NCI-H2227 (cell line): Measurements from ENCODE around the gene OAS3.
"Not testable (repeated sequence)": the region's sequence is repeated elsewhere in the genome, so short reads cannot be mapped to it uniquely, and the experiment has no call there.

Source experiments
- DNase-seq: peaks from one replicate; lab custom pipeline; 2025; ENCODE audit not compliant: unreplicated experiment; lab: John Stamatoyannopoulos, UW

Gene OAS3

DNA sequence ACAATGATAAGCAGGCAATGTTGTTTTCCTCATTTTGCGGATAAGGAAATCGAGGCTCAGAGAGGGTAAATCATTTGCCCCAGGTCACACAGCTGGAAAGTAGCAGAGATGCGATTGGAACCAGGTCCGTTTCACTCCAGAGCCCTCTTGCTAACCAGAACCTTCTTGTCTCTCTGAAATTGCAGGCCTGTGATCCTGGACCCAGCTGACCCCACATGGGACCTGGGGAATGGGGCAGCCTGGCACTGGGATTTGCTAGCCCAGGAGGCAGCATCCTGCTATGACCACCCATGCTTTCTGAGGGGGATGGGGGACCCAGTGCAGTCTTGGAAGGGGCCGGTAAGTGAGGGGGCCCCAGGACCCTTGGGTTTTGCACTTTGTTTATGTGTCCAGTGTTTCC lies 9.5 kb downstream of the OAS3 start:
- DNase-seq, result no peak

DNA sequence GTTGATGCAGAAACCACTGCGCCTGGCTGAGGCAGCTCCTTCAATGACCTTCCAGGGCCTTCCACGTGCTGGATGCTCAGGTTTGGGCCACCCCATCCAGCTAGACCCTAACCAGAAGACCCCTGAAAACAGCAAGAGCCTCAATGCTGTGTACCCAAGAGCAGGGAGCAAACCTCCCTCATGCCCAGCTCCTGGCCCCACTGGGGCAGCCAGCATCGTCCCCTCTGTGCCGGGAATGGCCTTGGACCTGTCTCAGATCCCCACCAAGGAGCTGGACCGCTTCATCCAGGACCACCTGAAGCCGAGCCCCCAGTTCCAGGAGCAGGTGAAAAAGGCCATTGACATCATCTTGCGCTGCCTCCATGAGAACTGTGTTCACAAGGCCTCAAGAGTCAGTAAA lies 10.5 kb downstream of the OAS3 start:
- DNase-seq, result no peak

DNA sequence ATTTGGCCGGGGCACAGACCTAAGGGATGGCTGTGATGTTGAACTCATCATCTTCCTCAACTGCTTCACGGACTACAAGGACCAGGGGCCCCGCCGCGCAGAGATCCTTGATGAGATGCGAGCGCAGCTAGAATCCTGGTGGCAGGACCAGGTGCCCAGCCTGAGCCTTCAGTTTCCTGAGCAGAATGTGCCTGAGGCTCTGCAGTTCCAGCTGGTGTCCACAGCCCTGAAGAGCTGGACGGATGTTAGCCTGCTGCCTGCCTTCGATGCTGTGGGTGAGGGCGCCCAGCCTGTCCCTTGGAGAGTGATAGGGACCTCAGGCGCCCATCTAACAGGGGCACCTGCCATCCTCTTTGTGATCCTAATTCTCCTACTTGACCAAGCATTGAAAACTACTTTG lies 12.4 kb downstream of the OAS3 start:
- no peak for DNase-seq

DNA sequence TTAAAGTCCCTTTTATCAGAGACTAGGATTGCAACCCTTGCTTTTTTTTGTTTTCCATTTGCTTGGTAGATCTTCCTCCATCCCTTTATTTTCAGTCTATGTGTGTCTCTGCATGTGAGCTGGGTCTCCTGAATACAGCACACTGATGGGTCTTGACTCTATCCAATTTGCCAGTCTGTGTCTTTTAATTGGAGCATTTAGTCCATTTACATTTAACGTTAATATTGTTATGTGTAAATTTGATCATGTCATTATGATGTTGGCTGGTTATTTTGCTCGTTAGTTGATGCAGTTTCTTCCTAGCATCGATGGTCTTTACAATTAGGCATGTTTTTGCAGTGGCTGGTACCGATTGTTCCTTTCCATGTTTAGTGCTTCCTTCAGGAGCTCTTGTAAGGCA lies 18.9 kb downstream of the OAS3 start:
- DNase-seq, result not testable (repeated sequence)

DNA sequence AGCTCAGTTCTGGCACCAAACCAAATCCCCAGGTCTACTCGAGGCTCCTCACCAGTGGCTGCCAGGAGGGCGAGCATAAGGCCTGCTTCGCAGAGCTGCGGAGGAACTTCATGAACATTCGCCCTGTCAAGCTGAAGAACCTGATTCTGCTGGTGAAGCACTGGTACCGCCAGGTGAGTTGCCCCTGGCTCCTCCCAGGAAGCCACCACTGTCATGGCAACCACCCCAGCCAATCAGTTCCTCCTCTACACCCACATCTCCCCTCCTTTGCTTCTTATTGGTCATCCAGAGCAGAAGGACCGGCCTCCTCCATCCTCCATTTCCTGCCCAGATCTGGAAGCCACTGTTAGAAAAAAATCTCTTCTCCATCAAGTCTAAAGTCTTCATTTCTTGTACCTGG lies 22.8 kb downstream of the OAS3 start:
- DNase-seq, result no peak

DNA sequence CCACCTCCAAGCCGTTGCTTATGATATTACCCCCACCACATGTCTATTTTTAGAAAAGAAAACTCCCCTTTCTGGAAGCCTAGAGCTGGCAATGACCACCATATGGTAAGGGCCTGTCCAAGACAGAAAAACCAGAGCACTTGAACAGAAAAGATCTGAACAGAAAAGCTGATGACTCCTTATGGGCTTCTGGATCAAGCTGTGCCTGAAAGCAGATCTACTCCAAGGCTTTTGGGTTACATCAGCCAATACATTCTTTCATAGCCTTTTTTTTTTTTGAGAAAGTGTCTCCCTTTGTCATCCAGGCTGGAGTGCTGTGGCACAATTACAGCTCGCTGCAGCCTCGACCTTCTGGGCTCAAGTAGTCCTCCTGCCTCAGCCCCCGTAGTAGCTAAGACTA lies 23.3 kb downstream of the OAS3 start:
- DNase-seq, result no peak

DNA sequence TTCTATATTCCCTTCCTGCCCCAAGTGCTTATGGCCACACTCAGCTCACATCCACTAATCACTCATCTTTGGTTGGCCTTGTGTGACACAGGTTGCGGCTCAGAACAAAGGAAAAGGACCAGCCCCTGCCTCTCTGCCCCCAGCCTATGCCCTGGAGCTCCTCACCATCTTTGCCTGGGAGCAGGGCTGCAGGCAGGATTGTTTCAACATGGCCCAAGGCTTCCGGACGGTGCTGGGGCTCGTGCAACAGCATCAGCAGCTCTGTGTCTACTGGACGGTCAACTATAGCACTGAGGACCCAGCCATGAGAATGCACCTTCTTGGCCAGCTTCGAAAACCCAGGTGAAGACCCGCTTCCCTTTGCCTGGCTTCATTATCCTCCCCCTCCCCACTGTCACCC lies 24.3 kb downstream of the OAS3 start:
- DNase-seq, result no peak

DNA sequence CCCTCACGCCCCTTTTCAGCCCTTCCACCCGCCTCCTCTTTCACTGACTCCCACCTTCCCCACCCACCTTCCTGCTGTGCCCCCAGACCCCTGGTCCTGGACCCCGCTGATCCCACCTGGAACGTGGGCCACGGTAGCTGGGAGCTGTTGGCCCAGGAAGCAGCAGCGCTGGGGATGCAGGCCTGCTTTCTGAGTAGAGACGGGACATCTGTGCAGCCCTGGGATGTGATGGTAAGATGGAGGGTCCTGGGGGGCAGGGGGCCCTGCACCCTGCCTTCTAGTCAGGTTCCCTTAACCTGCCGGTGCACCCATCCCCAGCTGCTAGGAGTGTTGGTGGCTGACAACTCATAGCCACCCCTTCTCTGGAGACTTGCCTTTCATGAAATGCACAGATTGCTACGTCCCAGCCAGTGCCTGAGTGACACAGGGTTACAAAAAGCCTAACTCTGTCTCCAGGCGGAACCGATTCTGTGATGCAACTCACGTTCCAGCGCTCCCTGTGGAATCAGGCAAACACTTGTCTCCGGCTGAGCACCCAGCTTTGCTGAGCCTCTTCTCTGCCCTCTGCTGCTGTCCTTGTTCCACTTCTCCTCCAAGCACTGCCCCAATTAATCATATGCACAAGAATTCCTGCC lies 25.1 kb downstream of the OAS3 start:
- no peak for DNase-seq

DNA sequence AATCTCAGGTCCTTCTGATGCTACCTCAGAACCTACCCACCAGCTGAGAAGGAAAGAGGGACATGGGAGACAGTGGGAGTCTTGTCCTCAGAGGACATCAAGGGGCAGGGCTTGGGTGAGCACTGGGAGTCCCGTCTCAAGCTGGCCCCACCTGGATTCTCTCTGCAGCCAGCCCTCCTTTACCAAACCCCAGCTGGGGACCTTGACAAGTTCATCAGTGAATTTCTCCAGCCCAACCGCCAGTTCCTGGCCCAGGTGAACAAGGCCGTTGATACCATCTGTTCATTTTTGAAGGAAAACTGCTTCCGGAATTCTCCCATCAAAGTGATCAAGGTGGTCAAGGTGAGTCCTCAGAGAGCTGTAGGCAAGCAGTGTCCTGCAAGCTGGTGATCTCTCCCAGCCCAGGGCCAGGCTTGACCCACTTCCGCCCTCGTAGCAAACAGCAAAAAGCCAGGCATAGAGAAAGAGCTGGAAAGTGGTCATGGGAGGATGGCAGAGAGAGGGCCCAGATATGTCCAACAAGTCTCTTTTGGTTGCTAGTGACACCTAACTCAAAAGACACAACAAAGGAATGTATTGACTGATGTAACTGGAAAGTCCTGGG lies 25.9 kb downstream of the OAS3 start:
- no peak for DNase-seq

DNA sequence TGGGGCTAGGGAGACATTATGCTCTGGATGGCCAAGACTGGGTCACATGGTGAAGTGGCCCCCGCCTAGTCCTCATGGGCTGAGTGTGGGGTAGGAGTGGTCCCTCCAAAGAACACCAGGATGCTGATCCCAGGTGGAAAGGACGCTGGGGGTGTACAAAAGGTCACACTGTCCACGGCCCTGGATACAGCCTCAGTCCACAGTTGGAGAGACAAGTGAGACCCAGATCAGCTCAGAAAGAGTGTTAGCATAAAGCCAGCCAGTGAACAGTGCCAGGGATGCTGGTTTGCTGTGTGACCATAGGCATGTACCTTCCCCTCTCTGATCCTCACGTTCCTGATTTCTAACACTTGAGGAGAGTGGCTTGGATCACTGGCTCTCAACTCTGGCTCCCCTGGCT lies 26.6 kb downstream of the OAS3 start:
- DNase-seq, result no peak

DNA sequence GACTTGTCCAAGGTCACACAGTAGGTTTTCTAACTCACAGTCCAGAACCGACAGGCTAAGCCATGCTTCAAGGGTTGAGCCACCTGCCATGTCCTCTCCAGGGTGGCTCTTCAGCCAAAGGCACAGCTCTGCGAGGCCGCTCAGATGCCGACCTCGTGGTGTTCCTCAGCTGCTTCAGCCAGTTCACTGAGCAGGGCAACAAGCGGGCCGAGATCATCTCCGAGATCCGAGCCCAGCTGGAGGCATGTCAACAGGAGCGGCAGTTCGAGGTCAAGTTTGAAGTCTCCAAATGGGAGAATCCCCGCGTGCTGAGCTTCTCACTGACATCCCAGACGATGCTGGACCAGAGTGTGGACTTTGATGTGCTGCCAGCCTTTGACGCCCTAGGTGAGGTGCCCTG lies 27.4 kb downstream of the OAS3 start:
- no peak for DNase-seq

DNA sequence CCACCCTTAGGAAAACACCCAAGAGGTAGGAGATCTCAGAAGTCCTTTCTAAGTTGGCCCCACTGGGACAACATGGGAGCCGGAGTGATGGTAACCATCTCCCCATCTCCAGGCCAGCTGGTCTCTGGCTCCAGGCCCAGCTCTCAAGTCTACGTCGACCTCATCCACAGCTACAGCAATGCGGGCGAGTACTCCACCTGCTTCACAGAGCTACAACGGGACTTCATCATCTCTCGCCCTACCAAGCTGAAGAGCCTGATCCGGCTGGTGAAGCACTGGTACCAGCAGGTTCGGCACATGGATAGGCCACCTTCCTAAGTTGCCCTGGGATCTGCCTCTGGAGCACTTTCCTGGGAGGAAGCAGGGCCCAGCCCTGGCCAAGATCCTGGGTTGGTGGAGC lies 29.0 kb downstream of the OAS3 start:
- no peak for DNase-seq

DNA sequence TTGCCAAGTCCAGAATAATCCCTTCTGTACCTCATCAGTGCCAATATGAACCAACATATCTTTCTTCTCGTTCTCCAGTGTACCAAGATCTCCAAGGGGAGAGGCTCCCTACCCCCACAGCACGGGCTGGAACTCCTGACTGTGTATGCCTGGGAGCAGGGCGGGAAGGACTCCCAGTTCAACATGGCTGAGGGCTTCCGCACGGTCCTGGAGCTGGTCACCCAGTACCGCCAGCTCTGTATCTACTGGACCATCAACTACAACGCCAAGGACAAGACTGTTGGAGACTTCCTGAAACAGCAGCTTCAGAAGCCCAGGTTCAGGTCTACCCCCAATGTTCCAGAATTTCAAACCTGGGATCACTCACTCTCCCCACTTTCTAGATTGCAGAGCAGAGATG lies 29.6 kb downstream of the OAS3 start:
- DNase-seq, result no peak

DNA sequence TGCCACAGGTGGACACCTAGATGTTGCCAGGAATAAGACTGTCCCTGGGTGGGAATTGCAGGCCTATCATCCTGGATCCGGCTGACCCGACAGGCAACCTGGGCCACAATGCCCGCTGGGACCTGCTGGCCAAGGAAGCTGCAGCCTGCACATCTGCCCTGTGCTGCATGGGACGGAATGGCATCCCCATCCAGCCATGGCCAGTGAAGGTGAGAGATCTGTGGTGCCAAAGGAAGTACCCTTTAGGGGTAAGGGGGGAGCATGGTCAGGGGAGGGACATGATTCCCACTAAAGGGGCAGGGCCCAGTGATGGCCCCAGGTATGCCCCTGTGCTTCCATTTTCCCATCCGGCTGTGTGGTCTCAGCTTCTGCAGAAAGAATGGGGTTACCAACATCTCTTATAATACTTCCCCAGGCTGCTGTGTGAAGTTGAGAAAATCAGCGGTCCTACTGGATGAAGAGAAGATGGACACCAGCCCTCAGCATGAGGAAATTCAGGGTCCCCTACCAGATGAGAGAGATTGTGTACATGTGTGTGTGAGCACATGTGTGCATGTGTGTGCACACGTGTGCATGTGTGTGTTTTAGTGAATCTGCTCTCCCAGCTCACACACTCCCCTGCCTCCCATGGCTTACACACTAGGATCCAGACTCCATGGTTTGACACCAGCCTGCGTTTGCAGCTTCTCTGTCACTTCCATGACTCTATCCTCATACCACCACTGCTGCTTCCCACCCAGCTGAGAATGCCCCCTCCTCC lies 31.5 kb downstream of the OAS3 start:
- DNase-seq, result no peak

DNA sequence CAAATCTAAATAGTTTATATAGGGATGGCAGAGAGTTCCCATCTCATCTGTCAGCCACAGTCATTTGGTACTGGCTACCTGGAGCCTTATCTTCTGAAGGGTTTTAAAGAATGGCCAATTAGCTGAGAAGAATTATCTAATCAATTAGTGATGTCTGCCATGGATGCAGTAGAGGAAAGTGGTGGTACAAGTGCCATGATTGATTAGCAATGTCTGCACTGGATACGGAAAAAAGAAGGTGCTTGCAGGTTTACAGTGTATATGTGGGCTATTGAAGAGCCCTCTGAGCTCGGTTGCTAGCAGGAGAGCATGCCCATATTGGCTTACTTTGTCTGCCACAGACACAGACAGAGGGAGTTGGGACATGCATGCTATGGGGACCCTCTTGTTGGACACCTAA lies 32.1 kb downstream of the OAS3 start:
- DNase-seq, result no peak

DNA sequence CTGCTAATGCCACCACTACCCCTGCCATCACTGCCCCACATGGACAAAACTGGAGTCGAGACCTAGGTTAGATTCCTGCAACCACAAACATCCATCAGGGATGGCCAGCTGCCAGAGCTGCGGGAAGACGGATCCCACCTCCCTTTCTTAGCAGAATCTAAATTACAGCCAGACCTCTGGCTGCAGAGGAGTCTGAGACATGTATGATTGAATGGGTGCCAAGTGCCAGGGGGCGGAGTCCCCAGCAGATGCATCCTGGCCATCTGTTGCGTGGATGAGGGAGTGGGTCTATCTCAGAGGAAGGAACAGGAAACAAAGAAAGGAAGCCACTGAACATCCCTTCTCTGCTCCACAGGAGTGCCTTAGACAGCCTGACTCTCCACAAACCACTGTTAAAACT lies 33.0 kb downstream of the OAS3 start:
- DNase-seq, result peak; percentile 68

DNA sequence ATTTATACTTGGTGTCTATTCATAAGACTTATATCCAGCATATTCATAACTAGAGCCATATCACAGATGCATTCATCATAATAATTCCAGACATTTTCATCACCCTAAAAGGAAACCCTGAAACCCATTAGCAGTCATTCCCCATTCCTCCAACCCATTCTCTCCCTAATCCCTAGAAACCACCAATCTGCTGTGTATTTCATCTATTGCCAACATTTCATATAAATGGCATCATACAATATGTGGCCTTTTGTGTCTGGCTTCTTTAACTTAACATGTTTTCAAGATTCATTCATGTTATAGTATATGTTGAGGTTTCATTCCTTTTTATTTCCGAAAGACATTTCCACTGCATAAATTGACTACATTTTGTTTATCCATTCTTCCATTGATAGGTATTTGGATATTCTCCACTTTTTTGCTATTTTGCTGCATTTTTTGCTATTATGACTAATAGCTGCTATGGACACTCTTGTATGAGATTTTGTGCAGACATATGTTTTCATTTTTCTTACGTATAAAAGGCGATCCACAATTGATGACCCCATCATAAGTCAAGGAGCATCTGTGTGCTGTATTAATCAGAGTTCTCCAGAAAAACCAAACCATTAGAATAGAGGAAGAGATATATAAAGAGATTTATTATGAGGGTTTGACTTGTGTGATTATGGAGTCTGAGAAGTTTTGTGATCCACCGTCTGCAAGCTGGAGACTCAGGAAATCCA lies 34.9 kb downstream of the OAS3 start:
- DNase-seq, result no peak

DNA sequence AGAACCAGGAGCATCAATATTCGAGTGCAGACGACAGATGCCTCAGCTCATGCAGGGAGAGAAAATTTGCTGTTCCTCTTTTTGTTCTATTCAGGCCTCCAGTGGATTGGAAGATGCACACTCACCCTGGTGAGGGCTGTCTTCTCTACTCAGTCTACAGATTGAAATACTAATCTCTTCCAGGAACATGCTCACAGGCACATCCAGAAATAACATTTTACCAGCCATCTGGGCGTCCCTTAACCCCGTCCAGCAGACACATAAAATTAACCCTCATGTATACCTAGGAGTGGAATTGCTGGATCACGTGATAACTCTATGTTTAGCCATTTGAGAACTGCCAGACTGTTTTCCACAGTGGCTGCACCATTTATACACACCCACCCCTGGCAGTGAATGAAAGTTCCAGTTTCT lies 35.6 kb downstream of the OAS3 start:
- no peak for DNase-seq

DNA sequence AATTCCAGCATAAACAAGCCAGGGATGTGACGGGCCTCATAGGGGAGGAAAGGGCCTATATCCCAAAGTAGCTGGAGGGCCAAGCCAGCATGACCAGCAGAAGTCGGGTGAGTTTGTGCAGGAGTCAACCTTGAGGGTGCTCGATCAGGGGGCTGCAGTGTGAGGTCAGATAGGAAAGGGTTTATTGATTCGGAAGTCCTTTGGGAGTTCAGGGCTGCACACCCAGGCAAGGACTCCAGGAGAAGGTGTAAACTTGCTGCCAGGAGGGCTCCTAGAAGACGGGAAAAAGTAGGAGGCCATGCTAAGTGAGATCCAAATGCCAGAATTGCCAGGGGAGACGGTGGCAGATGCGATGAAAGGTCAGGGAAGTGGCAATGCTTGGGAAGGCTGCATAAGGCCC lies 36.6 kb downstream of the OAS3 start:
- no peak for DNase-seq

DNA sequence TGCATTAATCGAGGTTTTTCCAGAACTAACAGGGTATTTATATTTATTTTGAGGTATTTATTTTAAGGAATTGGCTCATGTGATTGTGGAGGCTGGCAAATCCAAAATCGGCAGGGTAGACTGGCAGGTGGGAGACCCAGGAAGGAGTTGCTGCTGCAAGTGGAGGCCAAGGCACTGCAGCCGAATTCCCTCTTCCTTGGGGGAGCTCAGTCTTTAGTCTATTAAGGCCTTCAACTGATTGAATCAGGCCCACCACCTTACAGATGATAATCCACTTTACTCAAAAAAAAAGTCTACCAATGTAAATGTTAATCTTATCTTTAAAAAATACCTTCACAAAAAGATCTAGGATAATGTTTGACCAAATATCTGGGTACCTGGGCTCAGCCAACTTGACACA lies 38.9 kb downstream of the OAS3 start:
- no peak for DNase-seq

DNA sequence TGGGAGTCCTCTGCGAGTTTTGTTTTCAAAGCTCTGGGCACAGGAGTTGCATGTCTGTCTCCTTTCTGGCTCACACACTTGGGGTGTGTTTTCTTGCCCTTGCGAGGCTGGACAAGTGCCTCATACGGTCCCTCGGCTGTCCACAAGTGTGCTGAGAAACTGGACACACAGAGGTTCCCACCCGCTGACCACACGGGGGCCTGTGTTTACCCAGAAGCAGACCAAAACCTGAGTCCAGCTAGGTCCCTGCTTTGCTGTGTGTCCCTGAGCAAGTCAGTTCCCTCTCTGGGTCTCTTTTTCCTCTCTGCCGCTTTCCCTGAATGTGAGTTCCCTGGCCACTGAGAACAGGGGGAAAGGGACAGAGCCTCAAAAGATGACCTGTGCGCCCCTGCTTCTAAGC lies 39.4 kb downstream of the OAS3 start:
- no peak for DNase-seq
